GM06990 (cell line): ENCODE measurements around the gene ZNF488.

Experiments used
- DNase-seq: peaks from one replicate; pipeline ENCODE4 v3.0.0-alpha.2; 2011; ENCODE audit not compliant: insufficient read length; ENCODE audit errors: extremely low read depth
- H3K27me3 ChIP-seq: replicated peaks from 2 replicates; pipeline ENCODE4 v1.6.0; 2011; ENCODE audit warnings: low read length; ENCODE audit not compliant: control insufficient read depth, insufficient read depth
- H3K36me3 ChIP-seq: 2 replicates; pipeline ENCODE4 v1.5.1; 2011; ENCODE audit warnings: low read length; ENCODE audit not compliant: control insufficient read depth, insufficient read depth
- H3K4me3 ChIP-seq: replicated peaks from 2 replicates; pipeline ENCODE4 v1.5.1; 2011; ENCODE audit warnings: low read depth, mild to moderate bottlenecking, control low read depth, low read length
- TF ChIP-seq, protein P1 (sequence below): IDR thresholded peaks from 2 replicates; pipeline ENCODE4 v1.5.1; 2011; ENCODE audit warnings: low read length, control low read depth, mild to moderate bottlenecking, inconsistent platforms; ENCODE audit not compliant: insufficient read depth, poor library complexity, severe bottlenecking

Gene ZNF488

DNA sequence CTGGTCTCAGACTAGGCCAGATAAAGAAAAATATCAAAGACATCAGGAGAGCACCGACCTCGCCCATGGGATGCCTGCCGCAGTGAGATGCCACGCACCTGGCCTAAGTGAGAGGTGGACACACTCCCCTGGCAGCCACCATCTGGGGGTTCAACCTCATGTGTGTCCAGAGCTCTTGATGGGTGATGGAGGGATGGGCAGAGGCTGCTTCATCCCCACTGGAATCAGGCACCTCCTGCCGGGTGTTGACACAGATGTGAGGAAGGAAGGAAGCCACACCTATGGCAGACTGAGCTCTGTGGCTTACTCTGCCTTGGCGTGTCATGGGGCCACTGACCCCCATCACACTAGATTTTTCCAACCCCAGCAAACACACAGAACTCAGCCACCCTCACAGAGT lies 11.4 kb downstream of the ZNF488 start:
- Histone ChIP-seq H3K36me3 (no peaks in the 10 kb centered on the region), H3K27me3 (peaks cover 3% of the 10 kb centered on the region; the same call in 1 of the 2 replicates), H3K4me3 (no peak overlapping the region)
- no peak for DNase-seq
- TF ChIP-seq, protein P1, sequence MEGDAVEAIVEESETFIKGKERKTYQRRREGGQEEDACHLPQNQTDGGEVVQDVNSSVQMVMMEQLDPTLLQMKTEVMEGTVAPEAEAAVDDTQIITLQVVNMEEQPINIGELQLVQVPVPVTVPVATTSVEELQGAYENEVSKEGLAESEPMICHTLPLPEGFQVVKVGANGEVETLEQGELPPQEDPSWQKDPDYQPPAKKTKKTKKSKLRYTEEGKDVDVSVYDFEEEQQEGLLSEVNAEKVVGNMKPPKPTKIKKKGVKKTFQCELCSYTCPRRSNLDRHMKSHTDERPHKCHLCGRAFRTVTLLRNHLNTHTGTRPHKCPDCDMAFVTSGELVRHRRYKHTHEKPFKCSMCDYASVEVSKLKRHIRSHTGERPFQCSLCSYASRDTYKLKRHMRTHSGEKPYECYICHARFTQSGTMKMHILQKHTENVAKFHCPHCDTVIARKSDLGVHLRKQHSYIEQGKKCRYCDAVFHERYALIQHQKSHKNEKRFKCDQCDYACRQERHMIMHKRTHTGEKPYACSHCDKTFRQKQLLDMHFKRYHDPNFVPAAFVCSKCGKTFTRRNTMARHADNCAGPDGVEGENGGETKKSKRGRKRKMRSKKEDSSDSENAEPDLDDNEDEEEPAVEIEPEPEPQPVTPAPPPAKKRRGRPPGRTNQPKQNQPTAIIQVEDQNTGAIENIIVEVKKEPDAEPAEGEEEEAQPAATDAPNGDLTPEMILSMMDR = no peak

DNA sequence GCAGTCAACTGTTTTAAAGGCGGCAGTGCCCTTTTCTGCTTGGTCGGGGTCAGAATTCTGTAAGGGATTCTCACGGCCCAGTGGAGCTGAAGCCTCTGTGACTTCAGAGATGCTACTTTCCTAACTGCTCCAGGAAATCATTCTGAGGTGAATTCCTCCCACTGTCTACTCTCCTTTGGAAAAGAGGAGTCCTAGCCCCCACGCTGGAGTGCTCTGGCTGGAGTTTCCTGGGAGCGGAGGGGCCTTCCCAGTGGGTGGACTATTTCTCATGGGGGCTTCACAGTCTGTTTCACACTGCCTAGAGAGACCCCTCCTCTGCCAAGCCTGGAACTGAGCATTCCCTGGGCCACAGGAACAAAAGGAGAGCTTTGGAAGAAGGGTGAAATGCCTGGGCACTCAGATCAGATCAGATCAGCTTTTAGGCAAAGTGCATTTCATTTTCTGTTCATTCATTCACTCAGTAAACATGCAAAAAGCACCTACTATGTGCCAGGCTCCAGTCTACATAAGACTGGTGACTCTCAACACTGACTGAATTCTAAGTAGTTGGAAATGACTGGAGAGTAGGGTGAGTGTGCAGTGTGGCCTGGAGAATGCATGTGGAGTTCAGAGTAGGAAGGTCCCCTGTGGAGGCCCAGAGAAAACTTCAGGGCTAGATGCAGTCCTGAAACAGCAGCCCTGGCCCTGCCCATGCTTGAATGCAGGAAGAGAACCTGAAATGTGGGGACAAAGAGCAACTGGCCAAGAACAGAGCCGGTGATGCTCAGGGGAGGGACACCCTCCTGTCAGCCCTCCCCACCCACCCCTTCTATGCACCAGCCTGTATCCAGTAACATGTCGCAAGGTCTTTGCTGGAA lies 12.2 kb downstream of the ZNF488 start:
- no peaks in the 10 kb centered on the region for H3K36me3 ChIP-seq
- no peak for DNase-seq
- no peak overlapping the region for H3K4me3 ChIP-seq
- TF ChIP-seq, protein P1 = no peak
- H3K27me3 ChIP-seq = peaks cover 1% of the 10 kb centered on the region; the same call in 1 of the 2 replicates

DNA sequence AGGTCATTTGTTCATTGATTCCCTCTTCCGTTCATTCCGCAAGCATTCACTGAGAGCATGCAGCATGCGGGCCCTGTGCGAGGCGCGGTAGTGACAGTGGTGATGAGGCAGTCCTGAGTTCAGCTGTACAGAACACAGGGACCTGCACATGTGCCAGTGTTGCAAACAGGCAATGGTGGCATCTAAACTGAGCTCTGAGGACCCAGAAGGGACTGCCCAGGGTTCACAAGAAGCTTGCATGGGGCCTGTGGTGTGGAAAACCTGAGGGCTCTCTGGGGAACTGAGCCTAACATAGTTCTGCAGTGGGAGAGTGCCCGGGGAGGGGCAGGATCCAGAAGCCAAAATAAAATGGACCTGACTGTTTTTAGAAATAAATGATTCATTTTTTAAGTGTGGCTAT lies 13.2 kb downstream of the ZNF488 start:
- Histone ChIP-seq H3K27me3 (peaks cover 1% of the 10 kb centered on the region; the same call in 1 of the 2 replicates), H3K4me3 (no peak overlapping the region), H3K36me3 (no peaks in the 10 kb centered on the region)
- DNase-seq = no peak
- TF ChIP-seq, protein P1 = no peak

DNA sequence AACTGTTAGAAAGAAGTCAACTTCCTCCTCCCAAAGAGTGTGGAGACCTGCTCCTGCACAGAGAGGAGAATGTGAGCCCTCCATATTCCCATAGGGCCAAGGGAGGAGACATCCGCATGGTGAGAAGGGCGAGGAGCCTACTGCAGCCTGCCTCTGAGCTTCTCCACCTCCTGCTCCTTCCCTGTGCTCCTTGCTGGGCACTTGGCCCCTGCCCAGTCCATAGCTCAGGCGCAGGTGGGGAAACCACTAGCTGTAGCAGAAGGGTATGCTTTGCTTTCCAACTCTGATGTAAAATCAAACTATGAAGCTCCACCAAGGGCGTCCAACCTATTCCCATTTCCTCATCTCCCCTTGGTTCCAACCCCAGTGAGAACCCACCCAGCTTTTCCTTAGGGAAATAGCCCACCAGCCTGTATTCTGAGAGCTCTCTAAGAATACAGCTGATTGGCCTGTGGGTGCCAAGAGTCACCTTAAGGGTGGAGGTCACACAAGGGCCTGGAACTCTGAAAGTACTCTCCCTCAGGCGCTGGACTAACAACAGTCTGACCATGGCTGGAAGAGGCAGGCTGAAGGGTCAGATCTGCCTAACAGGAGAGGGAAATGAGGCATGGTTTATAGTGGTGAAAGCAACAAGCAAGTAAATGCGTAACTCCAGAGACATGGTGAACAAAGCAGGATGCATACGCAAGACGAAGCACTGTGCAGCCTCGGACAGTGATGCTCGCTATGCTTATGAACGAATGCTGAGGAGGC lies 13.9 kb downstream of the ZNF488 start:
- Histone ChIP-seq H3K27me3 (peaks cover 3% of the 10 kb centered on the region; the same call in 1 of the 2 replicates), H3K36me3 (no peaks in the 10 kb centered on the region), H3K4me3 (no peak overlapping the region)
- DNase-seq = no peak
- TF ChIP-seq, protein P1 = no peak

DNA sequence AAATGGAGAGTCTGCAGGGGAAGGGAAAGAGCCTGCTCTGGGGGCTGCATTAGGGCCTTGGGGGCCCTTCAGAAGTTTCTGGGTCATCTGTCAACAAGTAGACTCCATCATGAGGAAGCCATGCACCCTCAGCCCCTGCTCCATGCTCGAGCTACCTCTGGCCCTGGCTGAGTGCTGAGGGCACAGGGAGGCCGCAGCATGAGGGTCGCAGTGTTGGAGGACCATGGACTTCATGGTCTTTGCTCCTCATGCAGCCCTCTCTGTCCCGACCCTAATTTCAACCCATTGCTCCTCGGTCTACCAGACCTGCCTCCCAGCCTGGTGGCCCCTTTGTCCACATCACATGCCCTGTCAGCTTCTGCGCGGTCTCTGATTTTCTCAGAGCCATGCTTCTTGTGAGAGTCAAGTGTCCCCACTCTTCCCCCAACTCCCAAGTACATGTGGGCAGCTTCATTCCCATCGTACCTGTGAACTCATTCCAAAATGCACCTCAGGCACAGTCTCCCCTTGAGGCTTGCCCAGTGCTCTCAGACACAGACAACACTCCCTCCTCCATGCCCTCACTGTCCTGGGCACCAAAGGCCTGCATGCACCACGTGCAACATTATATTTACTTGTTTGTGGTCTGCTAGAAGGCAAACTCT lies 14.7 kb downstream of the ZNF488 start:
- no peak for DNase-seq
- H3K4me3 ChIP-seq = no peak overlapping the region
- TF ChIP-seq, protein P1 = no peak
- no peaks in the 10 kb centered on the region for H3K36me3 ChIP-seq
- H3K27me3 ChIP-seq = peaks cover 1% of the 10 kb centered on the region; the same call in 1 of the 2 replicates
